NOMO-1 (cell line): ENCODE results near the gene ARNT2.

Source experiments
- DNase-seq, 2 experiments: peaks; one replicate each; lab custom pipeline; 2025; ENCODE audit not compliant: unreplicated experiment in 2 of 2; lab: John Stamatoyannopoulos, UW

ARNT2 gene

DNA sequence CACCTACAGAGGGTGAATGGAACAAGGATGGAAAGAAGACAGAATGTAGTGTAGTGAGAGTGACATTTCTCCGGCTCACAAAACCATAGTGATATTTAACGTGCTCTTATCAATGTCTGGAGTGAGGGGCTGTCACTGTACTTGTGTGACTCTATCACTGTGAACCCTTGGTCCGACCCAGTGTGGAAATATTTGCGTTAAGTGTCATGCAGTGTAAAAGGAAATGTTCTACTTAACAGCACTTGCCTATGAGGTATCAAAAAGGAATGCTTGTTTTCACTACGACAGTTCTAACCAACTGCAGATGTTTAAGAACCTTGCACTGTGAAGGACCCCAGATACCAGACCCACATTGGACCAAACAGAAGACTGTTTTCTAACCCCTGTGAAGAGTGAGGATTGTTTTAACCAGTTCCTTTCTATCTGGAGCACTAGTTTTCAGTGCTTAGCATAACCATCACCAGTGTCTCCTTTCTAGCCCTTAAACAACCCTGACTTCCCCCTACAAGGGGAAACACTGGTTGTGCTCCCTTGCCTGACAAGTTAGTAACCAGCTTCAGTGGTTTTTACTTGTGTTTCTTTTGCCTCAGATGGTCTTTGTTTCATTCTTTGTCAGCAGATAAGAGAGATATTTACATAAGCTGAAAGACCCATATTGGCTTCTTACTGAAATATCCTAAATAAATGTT, 146.2 kb downstream of the ARNT2 start:
- DNase-seq = no peak

DNA sequence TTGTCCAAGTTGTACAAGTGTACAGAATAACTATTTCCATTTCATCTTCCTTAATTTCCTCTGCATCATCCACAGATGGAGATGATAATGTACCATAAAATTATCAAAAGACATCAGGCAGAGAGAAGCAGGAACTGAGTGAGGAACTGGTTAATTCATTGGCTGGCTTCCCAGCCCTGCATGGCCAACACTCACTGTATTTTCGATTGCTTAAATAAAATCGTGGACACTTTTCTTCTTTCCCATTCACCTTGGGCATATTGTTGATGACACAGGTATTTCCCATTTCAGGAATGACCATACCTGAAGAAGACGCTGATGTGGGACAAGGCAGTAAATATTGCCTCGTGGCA, 146.7 kb downstream of the ARNT2 start:
- DNase-seq = no peak

DNA sequence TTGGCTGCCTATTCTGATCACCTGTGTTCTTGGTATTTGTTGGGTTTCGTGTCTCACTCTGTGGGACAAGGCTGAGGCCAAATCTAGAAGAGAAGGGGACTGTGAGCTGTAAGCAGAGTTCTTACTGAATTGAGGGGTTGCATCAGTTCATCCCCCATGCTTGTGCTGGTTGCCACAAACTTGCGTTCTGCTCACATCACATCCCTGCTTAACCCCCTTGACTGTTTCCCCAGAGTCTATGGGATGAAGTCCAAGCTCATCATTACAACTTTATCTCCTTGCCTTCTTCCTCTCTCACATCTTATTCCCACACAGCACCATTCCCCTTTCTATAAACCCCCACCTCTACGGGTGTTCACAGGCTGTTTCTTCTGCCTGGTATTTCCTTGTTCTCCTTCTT, 147.2 kb downstream of the ARNT2 start:
- no peak for DNase-seq

DNA sequence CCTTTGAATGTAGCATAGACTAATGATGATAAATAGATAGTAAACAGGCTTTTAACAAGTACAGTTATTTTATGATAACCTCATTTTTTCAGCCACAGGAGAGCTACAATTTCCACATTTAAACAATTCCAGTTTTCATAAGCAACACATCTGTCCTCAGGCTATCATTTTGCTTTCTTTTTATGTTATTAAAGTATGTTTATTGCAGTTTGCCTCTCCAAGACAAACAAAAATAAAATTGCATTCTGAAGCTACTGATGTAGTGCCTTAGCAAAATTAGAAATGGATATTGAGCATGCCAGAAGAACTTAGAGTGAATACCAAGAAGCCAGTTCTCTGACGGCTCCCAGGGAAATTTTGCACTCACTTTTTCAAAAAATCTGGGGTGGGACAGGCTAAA, 150.4 kb downstream of the ARNT2 start:
- no peak for DNase-seq

DNA sequence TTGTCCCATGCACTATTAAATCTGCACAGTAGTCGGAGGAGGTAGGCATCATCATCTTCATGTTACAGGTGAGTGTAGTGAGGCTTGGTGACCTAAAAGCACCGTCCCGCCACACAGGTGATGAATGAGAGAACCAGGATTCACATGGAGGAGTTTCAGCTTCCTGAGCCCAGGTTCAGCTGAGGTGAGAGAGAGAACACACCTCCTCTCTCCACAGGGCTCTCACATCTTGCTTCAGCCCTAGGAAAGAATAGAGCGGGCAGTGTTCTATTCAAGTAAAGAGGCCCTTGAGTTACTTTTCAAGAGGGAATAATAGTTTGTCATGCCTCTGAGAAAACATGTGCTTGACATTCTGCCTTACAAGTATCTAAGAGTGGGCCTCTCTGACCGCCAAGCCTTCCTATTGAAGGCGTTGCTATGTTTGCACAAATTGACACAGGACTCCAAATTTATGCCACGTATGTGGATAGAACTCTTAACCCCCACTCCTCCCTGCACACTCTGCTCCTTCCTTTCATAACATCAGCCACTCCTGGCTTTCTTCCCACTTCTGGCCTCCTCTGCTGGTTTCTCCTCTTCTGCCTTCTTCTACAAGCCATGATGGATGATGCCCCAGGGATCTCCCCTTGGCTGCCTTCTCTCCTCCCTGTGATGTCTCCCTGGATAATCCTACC, 152.6 kb downstream of the ARNT2 start:
- DNase-seq = no peak

DNA sequence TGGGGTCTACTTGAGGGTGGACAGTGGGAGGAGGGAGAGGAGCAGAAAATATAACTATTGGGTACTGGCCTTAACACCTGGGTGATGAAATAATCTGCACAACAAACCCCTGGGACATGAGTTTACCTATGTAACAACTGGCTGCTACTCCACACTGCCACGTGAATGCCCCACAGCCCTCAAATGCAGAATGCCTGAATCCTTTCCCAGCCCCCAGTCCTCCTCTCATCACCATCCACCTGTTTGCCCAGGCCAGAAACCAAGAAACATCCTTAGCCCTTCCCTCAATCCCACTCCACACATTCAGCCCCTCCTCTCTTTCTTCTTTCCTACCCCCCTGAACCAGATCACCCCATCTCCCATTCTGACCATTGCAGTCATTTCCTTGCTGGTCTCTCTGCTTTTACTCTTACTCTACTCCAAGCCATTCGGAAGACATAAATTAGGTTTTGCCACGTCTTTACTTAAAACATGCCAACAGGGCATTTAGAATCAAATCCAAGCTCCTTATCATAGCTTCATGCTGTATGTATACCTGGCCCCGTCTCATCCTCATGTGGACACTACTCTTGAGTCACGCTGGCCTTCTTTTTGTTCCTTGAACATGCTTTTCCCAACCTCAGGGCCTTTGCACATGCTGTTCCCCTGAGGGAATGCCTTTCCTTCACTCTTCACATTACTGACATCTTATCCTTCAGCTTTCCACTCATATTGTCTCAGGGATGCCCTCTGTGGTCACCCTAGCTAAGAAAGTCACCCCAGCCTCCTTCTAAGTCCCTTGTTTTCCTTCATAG, 153.5 kb downstream of the ARNT2 start:
- DNase-seq = no peak

DNA sequence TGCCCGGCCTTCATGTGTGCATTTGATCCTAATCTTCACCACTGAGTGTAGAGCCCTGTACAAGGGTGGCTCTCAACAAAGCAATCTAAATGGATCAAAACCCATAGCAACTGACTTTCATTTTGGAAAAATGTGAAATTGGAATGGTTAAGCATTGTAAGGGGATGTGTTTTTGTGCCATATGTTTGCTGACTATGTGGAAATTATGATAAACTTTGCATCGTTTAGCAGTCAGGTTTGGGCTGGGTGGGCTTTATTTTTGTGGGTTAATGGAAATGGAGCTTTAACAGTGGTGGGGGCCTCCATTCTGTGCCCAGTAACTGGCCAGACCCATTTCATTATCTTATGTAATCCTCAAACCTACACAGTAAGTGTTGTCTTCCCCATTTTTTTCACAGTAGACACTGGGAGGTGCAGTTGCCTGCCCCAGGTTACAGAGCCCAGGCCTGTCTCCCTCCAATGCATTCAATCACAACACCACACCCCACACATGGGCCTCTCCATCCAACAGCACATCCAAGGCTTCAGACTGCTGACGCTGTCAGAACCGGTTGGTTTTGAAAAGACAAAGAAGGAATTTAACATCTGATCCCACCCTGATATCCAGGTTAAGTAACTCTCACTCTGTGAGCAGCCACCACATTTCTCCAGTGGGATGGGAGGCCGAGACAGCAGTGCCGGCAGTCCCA, 154.6 kb downstream of the ARNT2 start:
- no peak for DNase-seq

DNA sequence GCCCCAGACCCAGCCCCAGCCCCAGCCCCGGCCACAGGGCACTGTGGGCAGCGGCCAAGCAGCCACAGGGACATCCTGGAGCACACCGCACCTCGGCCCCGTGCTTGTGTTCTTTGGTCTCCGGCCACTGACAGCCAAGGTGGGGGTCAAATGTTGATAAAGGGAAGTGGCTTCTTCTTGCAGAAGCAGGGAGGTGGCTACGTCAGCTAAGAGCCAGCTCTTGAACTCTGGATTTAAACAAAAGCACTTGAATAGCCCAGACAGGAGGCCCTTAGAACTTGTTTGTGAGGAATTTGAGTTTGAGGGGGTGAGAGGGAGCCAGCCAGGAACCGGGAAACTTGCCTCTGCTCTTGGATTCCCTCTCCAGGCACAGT, 155.1 kb downstream of the ARNT2 start:
- DNase-seq = peak in 1 of 2 experiments; percentile 11

DNA sequence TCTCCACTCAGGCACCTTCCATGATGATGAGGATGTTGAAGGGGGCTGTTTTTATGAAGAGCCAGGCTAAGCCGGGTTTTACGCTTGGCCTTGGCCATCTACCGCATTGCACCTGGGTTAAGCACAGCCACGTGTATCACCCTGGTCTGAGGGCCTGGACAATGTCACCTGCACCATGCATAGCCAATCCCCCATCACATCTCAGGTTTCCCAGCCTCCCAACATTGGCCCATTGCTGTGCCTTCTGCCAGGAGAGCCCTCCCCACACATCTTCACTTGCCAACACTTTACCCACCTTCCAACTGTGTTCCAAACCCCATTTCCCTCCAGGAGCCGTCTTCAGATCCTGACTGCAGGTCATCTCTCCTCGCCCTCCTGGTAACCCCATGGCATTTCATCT, 155.6 kb downstream of the ARNT2 start:
- no peak for DNase-seq

DNA sequence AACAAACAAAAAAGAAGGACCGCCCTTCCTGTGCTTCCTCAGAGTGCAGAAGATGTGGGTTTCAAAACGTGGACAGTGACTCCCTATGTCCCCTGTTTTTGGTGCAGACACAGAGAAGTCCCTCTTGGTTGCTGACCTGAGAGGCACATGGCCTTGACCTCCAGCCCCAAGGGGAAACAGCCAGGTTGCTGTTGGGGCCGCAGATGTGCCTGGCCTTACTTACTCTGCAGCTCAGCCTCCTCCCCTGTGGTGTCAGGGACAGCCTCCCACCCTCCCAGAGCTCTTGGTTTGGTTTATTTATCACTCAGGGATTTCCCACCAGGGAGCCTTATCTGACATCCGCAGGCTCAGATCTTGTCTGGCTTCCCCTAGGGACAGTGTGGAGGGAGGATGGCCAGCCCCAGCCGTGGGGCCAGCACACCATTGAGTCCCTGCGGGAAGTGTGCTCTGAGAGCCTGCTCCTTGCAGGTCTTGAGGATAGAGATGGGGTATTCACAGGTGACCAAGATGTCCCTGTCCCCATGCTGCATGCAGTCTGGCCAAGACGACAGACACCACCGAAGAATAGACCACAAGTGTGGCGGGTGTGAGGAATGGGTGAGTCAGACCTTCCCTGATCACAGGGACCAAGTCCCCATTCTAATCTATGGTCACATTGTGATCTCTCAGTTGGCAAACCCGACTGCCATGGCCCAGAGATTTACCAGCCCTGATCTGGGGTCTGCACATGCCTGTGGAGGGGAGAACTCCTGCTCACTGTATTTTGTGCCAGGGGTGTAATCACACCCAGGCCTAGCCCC, 156.6 kb downstream of the ARNT2 start:
- DNase-seq = no peak

DNA sequence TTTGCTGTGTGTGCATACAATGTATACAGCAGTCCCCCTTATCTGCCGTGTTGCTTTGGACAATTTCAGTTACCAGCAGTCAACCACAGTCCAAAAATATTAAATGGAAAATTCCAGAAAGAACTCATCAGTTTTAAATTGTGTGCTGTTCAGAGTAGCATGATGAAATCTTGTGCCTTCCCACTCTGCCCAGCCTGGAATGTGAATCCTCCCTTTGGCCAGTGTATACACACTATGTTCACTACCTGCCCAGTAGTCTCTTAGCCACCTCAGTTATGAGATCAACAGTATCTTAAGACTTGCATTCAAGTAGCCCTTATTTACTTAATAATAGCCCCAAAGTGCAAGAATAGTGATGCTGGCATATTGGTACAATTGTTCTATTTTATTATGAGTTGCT, 157.3 kb downstream of the ARNT2 start:
- DNase-seq = no peak

DNA sequence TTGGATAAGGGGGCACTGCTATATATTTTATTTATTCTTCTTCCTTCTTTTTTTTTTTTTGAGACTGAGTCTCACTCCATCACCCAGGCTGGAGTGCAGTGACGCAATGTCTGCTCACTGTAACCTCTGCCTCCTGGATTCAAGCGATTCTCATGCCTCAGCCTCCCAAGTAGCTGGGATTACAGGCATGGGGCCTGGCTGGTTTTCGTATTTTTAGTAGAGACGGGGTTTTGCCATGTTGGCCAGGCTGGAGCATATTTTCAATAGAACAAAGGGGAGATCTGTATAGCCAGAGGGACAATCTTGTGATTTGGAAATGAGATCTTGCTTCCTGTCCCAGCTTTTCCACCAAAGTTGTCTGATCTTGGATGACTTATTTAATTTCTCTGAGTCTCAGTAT, 157.9 kb downstream of the ARNT2 start:
- no peak for DNase-seq

DNA sequence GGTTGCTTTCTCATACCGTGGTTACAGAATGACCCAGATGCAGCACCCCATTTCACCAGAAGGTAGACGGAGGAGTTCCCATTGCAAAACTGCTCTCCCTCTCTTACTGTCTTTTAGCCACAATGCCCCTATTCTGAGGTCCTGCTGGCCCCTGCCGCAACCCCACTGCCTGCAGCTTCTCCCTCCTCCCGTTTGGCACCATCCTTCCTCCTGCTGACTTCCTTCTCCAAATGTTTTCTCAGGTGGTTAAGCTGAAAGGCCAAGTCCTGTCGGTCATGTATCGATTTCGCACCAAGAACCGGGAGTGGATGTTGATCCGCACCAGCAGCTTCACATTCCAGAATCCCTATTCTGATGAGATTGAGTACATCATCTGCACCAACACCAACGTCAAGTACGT, 158.7 kb downstream of the ARNT2 start:
- DNase-seq = no peak

DNA sequence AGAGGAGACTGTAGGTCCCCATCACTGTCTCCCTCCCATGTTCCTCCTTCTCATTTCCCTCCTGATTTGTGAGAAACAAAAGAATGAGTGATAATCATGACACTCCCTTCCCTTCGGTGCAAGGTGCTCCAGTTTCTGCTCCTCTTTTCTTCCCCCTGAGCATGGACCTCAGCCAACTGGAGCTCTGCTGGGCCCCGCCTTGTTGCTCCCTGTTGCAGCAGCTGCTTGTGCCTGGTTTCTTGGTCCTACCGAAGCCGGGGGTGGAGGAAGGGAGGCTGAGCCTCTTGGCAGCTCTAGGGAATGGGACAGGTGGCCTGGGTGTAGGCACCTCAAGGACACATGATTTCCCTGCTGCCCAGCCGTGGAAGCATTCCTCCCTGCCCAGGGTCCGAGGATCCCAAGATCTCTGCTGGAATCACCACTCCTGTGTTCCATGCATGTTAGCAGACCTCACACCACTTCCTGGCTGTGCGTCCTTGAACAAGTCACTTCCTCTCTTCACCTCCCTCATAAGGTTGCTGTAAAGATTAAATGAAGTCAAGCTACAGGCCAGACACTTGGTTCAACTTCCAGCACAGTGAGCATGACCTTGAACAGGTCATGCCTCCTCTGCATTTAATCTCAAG, 159.3 kb downstream of the ARNT2 start:
- DNase-seq = no peak

DNA sequence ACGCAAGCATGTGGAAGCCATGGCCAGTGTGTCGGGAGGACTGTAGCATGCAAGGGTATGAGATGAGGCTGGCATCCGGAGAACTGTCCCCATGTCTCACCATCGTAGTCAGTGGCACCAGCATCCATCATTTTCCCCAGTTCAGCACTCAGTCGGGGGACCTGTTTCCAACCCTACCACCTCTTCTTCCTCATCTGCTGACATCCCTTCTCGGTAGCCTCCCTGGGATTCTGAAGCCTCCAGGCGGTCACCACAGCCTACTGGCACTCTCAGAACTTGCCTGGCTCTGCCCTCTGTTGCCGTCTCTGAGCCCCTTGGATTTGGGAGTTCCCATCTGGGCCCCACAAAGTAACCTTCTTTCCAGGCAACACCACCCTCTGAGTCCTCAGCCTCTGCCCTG, 159.9 kb downstream of the ARNT2 start:
- no peak for DNase-seq

DNA sequence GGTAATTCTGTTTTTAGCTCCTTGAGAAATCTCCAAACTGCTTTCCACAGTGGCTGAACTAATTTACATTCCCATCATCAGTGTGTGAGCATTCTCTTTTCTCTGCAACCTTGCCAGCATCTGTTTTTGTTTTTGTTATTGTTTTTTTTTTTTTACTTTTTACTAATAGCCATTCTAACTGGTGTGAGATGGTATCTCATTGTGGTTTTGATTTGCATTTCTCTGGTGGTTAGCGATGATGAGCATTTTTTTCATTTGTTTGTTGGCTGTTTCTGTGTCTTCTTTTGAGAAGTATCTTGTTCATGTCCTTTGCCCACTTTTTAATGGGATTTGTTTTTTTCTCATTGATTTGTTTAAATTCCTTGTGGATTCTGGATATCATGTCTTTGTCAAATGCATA, 161.2 kb downstream of the ARNT2 start:
- no peak for DNase-seq

DNA sequence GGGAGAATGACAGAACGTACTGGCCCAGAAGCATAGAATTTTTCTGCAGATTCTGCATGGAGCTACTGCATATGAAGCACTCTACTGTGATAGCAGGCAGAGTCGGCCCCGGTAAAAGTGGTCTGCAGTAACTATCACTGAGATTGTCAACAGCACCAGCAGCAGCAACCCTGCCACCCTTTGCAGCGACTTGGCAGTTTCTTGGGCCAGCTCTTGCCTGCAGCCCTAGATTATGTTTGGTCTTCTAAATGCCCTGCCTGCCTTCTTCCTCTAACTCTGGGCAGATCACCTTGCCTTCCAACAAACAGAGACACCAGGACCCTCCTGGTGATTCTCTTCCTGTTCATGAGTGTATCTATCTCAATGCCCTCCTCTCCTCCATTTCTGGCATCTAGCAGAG, 161.8 kb downstream of the ARNT2 start:
- no peak for DNase-seq

DNA sequence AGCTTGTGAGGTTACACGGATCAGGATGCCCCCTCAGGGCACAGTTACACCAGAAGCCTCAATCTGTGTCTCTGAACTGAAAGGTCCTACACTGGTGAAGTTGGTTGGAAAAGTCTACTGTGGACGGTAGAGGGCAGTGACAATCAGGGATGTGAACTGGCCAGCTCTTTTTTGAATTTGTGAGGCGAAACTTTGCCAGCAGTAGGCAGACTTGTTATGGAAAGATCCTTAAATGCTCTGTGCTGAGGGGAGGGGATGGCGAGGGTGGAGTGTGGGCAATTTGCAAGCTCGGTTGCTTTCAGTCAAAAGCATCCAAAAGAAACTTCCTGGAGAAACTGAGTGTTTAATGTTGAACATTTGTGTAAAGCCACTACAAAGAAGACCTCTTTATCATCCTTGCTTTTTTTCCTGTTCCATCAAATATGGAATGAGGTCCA, 163.6 kb downstream of the ARNT2 start:
- peak; percentile 64 to 71 for DNase-seq

DNA sequence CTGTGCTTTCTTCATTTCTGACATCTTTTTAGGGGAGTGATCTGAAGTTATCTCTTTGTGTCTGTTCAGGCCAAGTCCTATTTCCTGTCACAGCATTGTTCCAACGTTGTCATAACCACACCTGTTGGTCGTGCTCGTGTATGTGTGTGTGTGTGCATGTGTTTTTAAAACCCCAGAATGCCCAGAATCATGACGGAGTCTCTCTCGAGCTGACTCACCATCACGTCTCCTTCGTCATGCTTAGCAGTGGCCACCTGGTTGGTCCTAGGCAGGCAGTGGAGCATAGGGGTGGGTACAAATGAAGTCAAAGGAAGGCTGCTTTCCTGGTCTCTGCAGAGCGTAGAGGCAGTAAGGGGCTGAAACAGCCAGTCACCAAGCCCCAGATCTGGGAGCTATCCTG, 164.1 kb downstream of the ARNT2 start:
- DNase-seq = no peak
